GM19463 (cell line): ENCODE measurements around the gene KPTN.

Experiments
- ATAC-seq: cut with Tn5 transposase; IDR thresholded peaks from one replicate; pipeline ENCODE4 v1.9.1; 2021; ENCODE audit warnings: mild to moderate bottlenecking, moderate library complexity; ENCODE audit not compliant: unreplicated experiment

KPTN gene

DNA sequence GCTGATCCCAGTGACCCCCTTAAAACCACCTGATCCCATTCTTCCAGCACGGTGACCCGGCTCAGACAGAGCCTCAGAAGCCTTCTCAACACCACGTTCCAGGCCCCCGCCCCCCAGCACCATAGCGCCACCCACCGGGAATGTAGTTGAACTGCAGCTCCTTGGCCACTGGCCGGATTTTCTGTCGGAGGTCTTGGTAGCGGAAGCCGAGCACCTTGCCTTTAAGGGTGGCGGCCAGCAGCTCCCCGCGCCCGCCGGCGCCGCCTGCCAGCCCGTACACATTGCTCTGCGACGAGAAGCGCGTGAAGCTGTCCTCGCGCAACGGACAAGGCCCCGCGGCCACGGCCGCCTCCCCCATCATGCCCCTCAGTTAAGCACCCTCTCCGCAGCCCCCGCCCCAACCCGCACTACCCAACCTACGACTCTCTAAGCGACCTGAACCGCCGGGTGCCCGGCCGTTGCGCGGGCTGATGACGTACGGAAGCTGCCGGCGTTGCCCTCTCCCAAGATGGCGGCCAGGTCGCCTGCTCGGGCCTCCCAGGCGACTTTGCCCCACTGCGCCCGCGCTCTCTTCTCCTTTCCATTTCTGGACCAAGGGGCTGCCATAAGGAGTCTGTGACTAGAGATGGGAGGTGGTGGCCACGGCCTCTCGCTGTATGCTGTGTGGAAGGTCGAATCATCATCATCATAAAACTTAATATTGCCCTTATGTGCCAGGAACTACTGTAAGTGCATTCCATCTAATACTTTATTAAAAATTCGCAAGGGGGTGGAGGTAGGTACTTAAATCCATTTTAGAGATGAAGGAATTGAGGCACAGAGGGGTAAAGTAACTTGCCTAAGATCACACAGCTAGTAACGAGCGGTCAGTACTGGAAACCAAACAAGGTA is at the start of gene KPTN:
KPTN (minus strand) TSS at position 420 of the 891 bp plus-strand sequence; CDS start at position 361, 59 bp downstream.
- ATAC-seq: peak; percentile 73

DNA sequence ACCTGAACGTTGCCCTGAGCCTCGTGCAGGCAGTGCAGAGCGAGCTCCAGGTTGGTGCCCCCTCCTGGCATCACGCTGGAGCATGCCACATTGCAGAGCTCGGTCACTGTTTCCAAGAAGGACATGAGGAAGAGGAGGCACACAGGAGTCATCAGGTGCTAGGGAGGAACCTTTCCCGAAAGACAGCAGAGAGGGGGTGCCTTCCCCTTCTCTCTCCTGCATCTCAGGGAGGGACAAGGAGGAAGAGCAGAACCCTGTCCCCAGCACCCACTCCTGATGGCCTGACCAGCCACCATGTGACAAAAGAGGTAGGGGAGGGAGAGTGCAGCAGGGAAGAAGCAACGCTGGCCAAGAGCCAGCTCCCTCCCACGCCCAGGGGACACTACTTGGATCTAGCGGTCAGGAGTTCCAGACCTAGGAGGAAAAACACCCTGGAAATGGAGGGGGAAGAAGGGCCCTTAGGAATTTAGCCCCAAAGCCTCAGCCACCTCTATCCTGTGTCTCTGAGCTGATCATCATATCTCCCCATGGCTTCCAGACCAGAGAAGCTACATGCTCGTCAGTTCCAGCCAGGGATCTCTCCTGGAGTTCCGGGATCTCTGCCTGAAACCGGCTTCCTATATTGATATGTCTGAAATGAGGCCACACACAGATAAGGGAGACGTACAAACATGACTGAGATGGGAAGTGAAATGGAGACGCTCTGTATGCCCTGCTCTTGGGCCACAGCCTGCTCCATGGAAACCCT is 47.8 kb upstream of the KPTN start:
- no peak for ATAC-seq

GRCh38 chr19:47529018-47529742 is 45.2 kb upstream of the KPTN start:
- ATAC-seq: no peak

GRCh38 chr19:47526798-47527197 is 42.8 kb upstream of the KPTN start:
- no peak for ATAC-seq

GRCh38 chr19:47523473-47523872 is 39.5 kb upstream of the KPTN start:
- no peak for ATAC-seq

GRCh38 chr19:47521473-47522180 is 37.6 kb upstream of the KPTN start:
- no peak for ATAC-seq

DNA sequence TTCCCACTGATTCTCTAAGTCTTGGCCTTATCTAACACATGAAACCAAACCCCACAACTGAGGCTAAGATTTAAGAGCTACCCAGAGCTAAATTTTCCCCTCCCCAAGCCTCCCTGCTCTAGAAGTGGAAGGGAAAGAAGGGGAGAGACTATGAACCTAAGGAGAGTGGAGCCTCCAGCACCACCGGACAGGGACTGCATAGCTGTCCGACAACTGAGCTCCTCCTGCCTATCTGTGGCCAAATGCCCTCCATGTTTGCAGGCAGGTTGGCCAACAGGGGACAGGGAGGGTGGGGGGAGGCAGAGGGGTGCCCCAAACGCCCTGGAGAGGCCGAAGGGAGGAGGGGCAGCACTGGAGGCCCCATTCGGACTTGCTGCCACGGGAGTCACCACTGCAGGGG is 36.8 kb upstream of the KPTN start:
- ATAC-seq: no peak

DNA sequence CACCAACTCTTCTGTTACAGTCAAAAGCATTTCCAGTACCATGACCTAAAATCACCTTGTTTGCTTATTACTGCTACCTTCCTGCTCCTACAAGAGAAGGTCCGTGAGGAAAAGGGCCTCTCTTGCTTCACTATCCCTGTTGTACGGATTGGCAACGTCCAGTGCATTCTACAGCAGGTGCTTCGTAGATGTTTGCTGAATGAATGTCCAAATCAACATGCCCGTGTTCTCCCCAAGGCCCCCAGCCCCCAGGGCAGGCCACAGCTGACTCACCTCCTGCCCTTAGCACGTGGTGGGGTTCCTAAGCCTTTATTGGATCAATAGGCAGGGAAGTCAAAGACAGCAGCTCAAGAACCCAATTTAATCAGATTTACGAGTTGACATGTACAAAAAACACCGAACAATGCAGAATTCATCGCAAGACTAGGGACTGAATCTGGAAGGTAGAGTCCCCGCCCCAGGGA is 36.4 kb upstream of the KPTN start:
- ATAC-seq: no peak

- no peak for ATAC-seq
Observed at GRCh38 chr19:47518854-47519253, 34.8 kb upstream of the KPTN start.

- ATAC-seq: peak; percentile 37
Observed at GRCh38 chr19:47518139-47518538, 34.1 kb upstream of the KPTN start.

DNA sequence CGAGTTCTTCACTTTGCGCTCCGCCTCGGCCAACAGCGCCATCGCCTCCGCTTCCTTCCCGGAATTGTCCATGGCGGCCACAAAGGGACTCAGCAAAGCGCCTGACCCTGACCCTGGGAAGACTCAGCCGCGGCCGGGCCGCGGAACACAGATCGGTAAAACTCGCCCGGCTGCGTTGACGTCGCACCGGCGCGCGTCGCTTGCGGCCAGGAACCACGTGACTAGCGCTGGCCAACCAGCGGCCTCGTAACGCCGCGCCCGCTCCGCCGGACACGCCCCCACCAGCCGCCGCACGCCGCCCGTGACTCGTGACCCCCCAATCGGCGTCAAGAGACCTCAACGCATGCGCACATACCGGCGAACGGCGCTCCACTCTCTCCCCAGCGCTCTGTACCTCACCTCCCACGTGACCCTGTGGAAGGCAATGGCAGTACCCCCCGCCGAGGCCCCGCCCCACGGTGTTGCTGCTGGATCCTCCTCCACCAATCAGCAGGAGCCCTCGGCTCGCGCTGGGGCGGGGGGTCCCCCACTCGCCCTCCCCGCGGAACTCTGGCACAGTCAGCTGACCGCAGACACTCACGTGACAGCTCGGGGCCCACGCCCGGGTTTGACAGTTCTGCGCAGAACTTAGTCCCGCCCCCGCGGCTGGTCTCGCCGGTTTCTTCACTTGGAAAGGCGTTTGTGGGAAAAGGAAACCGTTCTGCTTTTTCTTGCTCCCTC is 31.0 kb upstream of the KPTN start, which contains the start of gene NAPA:
NAPA (minus strand) TSS at position 195 of the 720 bp plus-strand sequence; CDS start at position 72, 123 bp downstream.
- ATAC-seq: peak; percentile 85

DNA sequence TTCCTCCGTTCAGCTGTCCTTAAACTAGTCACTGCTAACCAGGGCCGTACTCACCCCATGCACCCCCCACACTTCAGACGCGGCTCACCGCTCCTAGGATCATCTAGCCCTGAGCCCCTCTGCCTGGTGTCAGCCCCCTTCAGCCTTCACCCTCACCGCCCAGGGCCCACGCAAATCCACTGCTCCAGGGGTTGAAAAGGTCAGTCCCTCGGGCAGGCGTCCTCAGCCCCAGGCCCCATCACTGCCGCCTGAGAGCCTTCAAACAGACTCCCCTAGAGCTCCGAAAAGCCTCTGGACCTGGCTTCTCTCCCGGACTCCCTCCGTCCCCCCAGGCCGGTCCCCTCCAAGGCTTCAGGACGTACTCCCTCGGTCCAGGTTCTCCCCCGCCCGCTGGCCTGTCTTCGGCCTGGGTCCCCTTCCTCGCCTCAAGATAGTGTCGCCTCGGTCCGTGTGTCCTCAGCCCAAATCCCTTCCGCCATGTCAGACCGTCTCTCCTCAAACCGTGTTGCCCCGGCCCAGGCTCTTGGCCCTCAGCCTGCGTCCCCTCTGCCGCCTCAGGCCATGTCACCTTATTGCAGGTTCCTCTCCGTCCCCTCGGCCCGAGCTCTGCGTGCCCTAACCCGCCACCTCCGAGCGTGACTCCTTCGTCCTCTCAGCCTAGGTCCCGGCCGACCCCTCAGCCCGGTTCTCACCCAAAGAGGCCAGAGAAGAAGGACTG is 30.3 kb upstream of the KPTN start:
- ATAC-seq: no peak

DNA sequence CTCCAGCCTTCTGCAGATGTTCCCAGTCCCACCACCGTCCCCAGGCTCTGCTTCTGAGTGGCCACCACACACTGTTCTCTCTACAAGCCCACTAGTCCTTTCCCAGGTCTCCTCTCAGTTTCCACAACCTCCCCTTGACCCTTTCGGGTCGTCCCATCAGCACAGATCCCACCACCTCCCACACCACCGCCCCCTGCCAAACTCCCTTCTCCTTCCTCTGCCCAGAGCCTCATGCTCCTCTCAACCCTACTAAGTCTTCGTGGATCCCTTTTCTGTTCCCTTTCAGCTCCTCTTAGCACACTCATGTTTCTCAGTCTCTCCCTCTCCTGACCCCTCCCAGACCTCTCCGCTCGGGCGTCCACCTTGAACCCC is 28.9 kb upstream of the KPTN start:
- ATAC-seq: no peak

GRCh38 chr19:47512183-47512947 is 28.3 kb upstream of the KPTN start:
- ATAC-seq: no peak

DNA sequence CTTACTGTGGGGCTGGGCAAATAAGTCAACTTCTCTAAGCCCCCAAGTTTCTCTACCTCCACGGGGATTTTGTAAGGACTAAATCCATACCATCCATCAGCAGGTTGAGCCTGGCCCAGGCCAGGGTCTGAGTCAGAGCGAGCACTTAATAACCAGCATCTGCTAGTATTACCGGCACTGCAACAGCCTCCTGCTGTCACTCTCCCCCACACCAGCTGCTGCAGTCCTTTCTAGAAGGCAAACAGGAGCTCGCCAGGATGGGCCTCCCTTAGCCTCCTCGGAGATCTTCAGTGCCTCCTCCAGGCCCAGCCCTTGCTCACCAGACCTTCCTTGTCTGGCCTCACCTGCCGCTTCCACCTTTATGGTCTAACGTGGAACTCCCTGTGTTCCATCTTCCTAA is 27.7 kb upstream of the KPTN start:
- ATAC-seq: no peak

DNA sequence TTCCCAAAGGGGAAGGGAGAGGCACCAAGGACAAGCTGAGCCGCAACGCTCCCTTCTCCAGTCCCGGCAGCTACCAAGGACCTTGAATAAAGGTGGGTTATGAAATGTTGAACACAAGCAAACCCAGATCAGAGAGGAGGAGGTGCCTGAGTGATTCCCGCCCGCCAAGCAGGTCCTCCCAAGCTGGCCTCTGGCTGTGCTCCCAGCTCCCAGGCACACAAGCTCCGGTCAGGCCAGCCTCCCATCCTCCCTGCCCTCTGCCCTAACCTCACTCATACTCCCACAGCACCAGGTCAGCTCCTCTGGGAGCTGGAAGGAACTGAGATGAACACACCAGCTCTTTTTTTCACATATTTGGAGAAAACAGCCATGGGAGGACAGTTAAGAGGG is 27.1 kb upstream of the KPTN start:
- ATAC-seq: no peak

DNA sequence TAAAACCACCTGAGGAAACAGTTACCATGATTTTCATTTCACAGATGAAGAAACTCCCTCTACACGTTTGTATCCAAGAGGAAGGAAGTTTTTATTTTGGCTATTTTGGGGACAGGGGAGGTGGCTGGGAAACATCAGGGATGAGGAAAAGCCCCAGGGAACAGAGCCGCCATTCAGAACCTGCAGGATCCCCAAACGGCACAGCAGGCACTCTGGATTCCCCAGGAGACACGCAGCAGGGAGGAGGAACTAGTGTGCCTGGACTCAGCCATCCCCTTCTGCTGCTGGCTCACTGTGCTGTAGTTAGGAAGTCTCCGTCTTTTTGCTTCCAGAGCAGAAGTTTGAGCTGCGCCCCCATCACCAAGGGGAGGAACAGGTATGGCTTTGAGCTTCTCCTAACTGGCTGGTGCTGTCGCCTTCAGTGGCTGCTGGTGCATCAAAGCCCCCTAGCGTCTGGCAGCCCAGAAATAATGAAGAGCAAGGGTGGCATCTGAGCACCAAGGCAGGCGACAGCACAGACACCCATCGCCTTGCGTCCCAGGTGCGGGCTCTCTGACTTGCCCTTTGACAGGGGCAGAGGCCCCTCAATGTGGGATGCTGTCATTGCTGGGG is 26.6 kb upstream of the KPTN start:
- ATAC-seq: no peak

GRCh38 chr19:47509973-47510372 is 26.0 kb upstream of the KPTN start:
- no peak for ATAC-seq
